ENCODE results near the gene NRL. TPM values are rescaled to one million over a fixed set of nuclear protein-coding genes. Genes with fewer than 3 reads are reported as not detected.

The NRL gene
- total and polyA plus RNA-seq, 10 of the 15 experiments (the other 5 are each of a cell fraction or from before 2014, with no cell fraction given), result 0.11 to 4.4 (median 2.2) TPM

DNA sequence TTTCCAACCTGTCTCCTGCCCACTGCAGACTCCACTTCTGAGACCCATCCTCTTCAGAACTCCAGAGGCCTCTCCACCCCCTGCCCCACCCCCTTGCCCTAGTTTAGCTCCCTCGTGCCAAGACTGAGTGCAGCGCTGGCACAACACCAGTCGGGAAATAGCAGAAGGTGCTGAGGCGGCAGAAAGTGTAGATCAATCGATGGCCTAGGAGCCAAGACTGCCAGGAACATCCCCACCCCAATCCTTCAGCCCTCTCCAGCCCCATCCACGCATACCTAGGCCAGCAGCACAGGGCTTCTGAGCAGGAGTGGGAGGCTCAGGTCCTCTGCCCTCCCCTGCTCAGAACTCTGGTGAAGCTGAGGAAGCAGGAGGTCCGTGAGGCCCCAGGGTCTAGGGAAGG lies 42.3 kb downstream of the NRL start (continued):
- TF ChIP-seq MYC (IDR thresholded peaks at IDR 0.05; ENCODE audit: insufficient read depth, insufficient read length, insufficient replicate concordance, low read length, severe bottlenecking) (no peak), PML (IDR thresholded peaks at IDR 0.05; ENCODE audit: low read length) (no peak), NRF1 (conservative IDR thresholded peaks at IDR 0.05; ENCODE audit: low read depth, low read length) (no peak), PAX5 (IDR thresholded peaks at IDR 0.05; ENCODE audit: borderline replicate concordance, low read depth, low read length) (no peak), JUND (IDR thresholded peaks at IDR 0.05; ENCODE audit: low read depth, low read length) (no peak), SP1 (IDR thresholded peaks at IDR 0.05; ENCODE audit: low read depth, low read length) (no peak), WRNIP1 (IDR thresholded peaks at IDR 0.05; ENCODE audit: borderline replicate concordance, low read depth, low read length) (no peak), HDGF (IDR thresholded peaks at IDR 0.05) (no peak)
- TF ChIP-seq, protein P1, sequence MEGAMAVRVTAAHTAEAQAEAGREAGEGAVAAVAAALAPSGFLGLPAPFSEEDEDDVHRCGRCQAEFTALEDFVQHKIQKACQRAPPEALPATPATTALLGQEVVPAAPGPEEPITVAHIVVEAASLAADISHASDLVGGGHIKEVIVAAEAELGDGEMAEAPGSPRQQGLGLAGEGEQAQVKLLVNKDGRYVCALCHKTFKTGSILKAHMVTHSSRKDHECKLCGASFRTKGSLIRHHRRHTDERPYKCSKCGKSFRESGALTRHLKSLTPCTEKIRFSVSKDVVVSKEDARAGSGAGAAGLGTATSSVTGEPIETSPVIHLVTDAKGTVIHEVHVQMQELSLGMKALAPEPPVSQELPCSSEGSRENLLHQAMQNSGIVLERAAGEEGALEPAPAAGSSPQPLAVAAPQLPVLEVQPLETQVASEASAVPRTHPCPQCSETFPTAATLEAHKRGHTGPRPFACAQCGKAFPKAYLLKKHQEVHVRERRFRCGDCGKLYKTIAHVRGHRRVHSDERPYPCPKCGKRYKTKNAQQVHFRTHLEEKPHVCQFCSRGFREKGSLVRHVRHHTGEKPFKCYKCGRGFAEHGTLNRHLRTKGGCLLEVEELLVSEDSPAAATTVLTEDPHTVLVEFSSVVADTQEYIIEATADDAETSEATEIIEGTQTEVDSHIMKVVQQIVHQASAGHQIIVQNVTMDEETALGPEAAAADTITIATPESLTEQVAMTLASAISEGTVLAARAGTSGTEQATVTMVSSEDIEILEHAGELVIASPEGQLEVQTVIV (IDR thresholded peaks at IDR 0.05; ENCODE audit: borderline replicate concordance, partially characterized antibody), result no peak
- TF ChIP-seq, protein P2, sequence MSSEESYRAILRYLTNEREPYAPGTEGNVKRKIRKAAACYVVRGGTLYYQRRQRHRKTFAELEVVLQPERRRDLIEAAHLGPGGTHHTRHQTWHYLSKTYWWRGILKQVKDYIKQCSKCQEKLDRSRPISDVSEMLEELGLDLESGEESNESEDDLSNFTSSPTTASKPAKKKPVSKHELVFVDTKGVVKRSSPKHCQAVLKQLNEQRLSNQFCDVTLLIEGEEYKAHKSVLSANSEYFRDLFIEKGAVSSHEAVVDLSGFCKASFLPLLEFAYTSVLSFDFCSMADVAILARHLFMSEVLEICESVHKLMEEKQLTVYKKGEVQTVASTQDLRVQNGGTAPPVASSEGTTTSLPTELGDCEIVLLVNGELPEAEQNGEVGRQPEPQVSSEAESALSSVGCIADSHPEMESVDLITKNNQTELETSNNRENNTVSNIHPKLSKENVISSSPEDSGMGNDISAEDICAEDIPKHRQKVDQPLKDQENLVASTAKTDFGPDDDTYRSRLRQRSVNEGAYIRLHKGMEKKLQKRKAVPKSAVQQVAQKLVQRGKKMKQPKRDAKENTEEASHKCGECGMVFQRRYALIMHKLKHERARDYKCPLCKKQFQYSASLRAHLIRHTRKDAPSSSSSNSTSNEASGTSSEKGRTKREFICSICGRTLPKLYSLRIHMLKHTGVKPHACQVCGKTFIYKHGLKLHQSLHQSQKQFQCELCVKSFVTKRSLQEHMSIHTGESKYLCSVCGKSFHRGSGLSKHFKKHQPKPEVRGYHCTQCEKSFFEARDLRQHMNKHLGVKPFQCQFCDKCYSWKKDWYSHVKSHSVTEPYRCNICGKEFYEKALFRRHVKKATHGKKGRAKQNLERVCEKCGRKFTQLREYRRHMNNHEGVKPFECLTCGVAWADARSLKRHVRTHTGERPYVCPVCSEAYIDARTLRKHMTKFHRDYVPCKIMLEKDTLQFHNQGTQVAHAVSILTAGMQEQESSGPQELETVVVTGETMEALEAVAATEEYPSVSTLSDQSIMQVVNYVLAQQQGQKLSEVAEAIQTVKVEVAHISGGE (CRISPR knock-in tag; IDR thresholded peaks at IDR 0.05), result no peak

Measured in GM12878 (cell line).